H9 (cell line): Measurements from ENCODE around the gene EDA2R. TPM values are rescaled to one million over a fixed set of nuclear protein-coding genes. Genes with fewer than 3 reads are reported as not detected.

Experiments
- DNase-seq: peaks from one replicate; pipeline ENCODE4 v3.0.0-alpha.2; 2017
- H2AFZ ChIP-seq: one replicate; pipeline ENCODE4 v1.6.1; 2013; ENCODE audit warnings: mild to moderate bottlenecking, low read length, control low read depth, moderate library complexity
- H2AK5ac ChIP-seq: 2 replicates; pipeline ENCODE4 v1.6.1; 2013; ENCODE audit warnings: low read length, control low read depth, mixed read lengths; ENCODE audit not compliant: insufficient read length
- H2BK120ac ChIP-seq: one replicate; pipeline ENCODE4 v1.6.1; 2013; ENCODE audit warnings: low read depth, mild to moderate bottlenecking, low read length, control low read depth, inconsistent platforms; ENCODE audit not compliant: poor library complexity, severe bottlenecking
- H2BK12ac ChIP-seq: 2 replicates; pipeline ENCODE4 v1.6.1; 2013; ENCODE audit warnings: low read length, control low read depth, mixed read lengths, low read depth; ENCODE audit not compliant: insufficient read length
- H2BK15ac ChIP-seq: 2 replicates; pipeline ENCODE4 v1.6.1; 2013; ENCODE audit warnings: low read depth, low read length, control low read depth
- H2BK20ac ChIP-seq: one replicate; pipeline ENCODE4 v1.6.1; 2013; ENCODE audit warnings: low read depth, mild to moderate bottlenecking, low read length, control low read depth, inconsistent platforms; ENCODE audit not compliant: poor library complexity, severe bottlenecking
- H2BK5ac ChIP-seq: 2 replicates; pipeline ENCODE4 v1.6.1; 2013; ENCODE audit warnings: low read length, control low read depth, mixed read lengths; ENCODE audit not compliant: insufficient read length
- H3K14ac ChIP-seq: 2 replicates; pipeline ENCODE4 v1.6.1; 2013; ENCODE audit warnings: low read length, control low read depth; ENCODE audit not compliant: insufficient read depth
- H3K18ac ChIP-seq: 2 replicates; pipeline ENCODE4 v1.6.1; 2013; ENCODE audit warnings: low read depth, mild to moderate bottlenecking, mixed read lengths, low read length, control low read depth; ENCODE audit not compliant: insufficient read length
- H3K23ac ChIP-seq: 2 replicates; pipeline ENCODE4 v1.6.1; 2013; ENCODE audit warnings: low read length, control low read depth, mixed read lengths, low read depth; ENCODE audit not compliant: insufficient read length
- H3K23me2 ChIP-seq: 2 replicates; pipeline ENCODE4 v1.6.1; 2013; ENCODE audit warnings: low read depth, mild to moderate bottlenecking, mixed read lengths, low read length, control low read depth; ENCODE audit not compliant: insufficient read length, poor library complexity, severe bottlenecking
- H3K27ac ChIP-seq: 2 replicates; pipeline ENCODE4 v1.5.1; 2013; ENCODE audit warnings: low read length, control low read depth, mixed read lengths, low read depth; ENCODE audit not compliant: insufficient read length
- H3K27me3 ChIP-seq: 2 replicates; pipeline ENCODE4 v1.6.1; 2013; ENCODE audit warnings: low read length, control low read depth, inconsistent platforms; ENCODE audit not compliant: insufficient read depth
- H3K4ac ChIP-seq: 2 replicates; pipeline ENCODE4 v1.6.1; 2013; ENCODE audit warnings: low read depth, mild to moderate bottlenecking, control low read depth, inconsistent platforms, low read length, moderate library complexity
- H3K4me1 ChIP-seq: 2 replicates; pipeline ENCODE4 v1.6.1; 2013; ENCODE audit warnings: low read length, control low read depth, inconsistent platforms; ENCODE audit not compliant: insufficient read depth
- H3K4me2 ChIP-seq: 2 replicates; pipeline ENCODE4 v1.6.1; 2013; ENCODE audit warnings: low read length, control low read depth, mixed read lengths; ENCODE audit not compliant: insufficient read length, insufficient read depth
- H3K56ac ChIP-seq: 2 replicates; pipeline ENCODE4 v1.6.1; 2013; ENCODE audit warnings: low read depth, mild to moderate bottlenecking, mixed read lengths, low read length, control low read depth; ENCODE audit not compliant: insufficient read length
- H3K79me1 ChIP-seq: 2 replicates; pipeline ENCODE4 v1.6.1; 2013; ENCODE audit warnings: low read depth, mild to moderate bottlenecking, moderate library complexity, low read length, control low read depth, inconsistent platforms; ENCODE audit not compliant: insufficient read depth, poor library complexity, severe bottlenecking
- H3K79me2 ChIP-seq: 2 replicates; pipeline ENCODE4 v1.6.1; 2013; ENCODE audit warnings: low read length, control low read depth, inconsistent platforms; ENCODE audit not compliant: insufficient read depth
- H3K9ac ChIP-seq: 2 replicates; pipeline ENCODE4 v1.6.1; 2013; ENCODE audit warnings: low read length, control low read depth, mixed read lengths; ENCODE audit not compliant: insufficient read length; ENCODE audit errors: extremely low read depth
- H3K9me3 ChIP-seq: one replicate; pipeline ENCODE4 v1.6.1; 2013; ENCODE audit warnings: low read depth, low read length, inconsistent platforms; ENCODE audit not compliant: control insufficient read depth
- H3T11ph ChIP-seq: one replicate; pipeline ENCODE4 v1.6.1; 2013; ENCODE audit warnings: mild to moderate bottlenecking, low read length, control low read depth, inconsistent platforms
- H4K20me1 ChIP-seq: one replicate; pipeline ENCODE4 v1.6.1; 2013; ENCODE audit not compliant: control insufficient read depth, insufficient read length, insufficient read depth
- H4K5ac ChIP-seq: 2 replicates; pipeline ENCODE4 v1.6.1; 2013; ENCODE audit warnings: low read depth, mild to moderate bottlenecking, mixed read lengths, low read length, control low read depth; ENCODE audit not compliant: insufficient read length
- H4K8ac ChIP-seq: replicated peaks from 2 replicates; pipeline ENCODE4 v1.6.1; 2013; ENCODE audit warnings: low read length, control low read depth, mixed read lengths, low read depth; ENCODE audit not compliant: insufficient read length
- H4K91ac ChIP-seq: 2 replicates; pipeline ENCODE4 v1.6.1; 2013; ENCODE audit warnings: low read depth, mild to moderate bottlenecking, moderate library complexity, mixed read lengths, low read length, control low read depth; ENCODE audit not compliant: insufficient read length
- H3K27ac Mint-ChIP-seq, 3 experiments: 2 replicates in 2 of 3; 3 replicates in 1 of 3; pipeline ENCODE4 v1.8.0; 2020 to 2021; ENCODE audit warnings: mixed read lengths in 3 of 3, mild to moderate bottlenecking in 1 of 3, moderate library complexity in 1 of 3
- H3K27me3 Mint-ChIP-seq: 2 replicates; pipeline ENCODE4 v1.8.0; 2021; ENCODE audit warnings: low read depth, mild to moderate bottlenecking, moderate library complexity, mixed read lengths
- H3K36me3 Mint-ChIP-seq, 3 experiments: 2 replicates in 2 of 3; 3 replicates in 1 of 3; pipeline ENCODE4 v1.8.0; 2020 to 2021; ENCODE audit warnings: low read depth in 3 of 3, mixed read lengths in 3 of 3; ENCODE audit not compliant: insufficient read depth in 1 of 3
- H3K4me1 Mint-ChIP-seq, 2 experiments: 2 replicates each; pipeline ENCODE4 v1.8.0; 2020; ENCODE audit warnings: mixed read lengths in 2 of 2
- H3K4me3 Mint-ChIP-seq, 2 experiments: 2 replicates in 1 of 2; 3 replicates in 1 of 2; pipeline ENCODE4 v1.8.0; 2020 to 2021; ENCODE audit warnings: mild to moderate bottlenecking in 2 of 2, mixed read lengths in 2 of 2, moderate library complexity in 1 of 2
- H3K9me3 Mint-ChIP-seq, 2 experiments: 2 replicates in 1 of 2; 3 replicates in 1 of 2; pipeline ENCODE4 v1.8.0; 2020; ENCODE audit warnings: mild to moderate bottlenecking in 2 of 2, mixed read lengths in 2 of 2, moderate library complexity in 1 of 2
- WGBS: extraction: QIAGEN DNeasy Blood & Tissue Kit; methylation state at CpG from one replicate; pipeline ENCODE4 v1.1.7; 2013; ENCODE audit warnings: missing lambda C conversion rate, low lambda C conversion rate, mixed read lengths; ENCODE audit not compliant: insufficient read length; ENCODE audit errors: extremely low coverage; 5-methylcytosine and 5-hydroxymethylcytosine counted together
- total RNA-seq: library from RNA; stranded (reverse); gene quantifications from 2 replicates; pipeline ENCODE4 v1.2.1, GENCODE V29; 2021
- TF ChIP-seq, protein P1 (sequence below): fragments of 200-600 bp; sonication (generic); conservative IDR thresholded peaks from 3 replicates; pipeline ENCODE4 v1.8.0; 2021; ENCODE audit warnings: antibody characterized with exemption, mild to moderate bottlenecking

EDA2R gene
- total RNA-seq, 1 experiment from 2014 or later, result 6.6 TPM

DNA sequence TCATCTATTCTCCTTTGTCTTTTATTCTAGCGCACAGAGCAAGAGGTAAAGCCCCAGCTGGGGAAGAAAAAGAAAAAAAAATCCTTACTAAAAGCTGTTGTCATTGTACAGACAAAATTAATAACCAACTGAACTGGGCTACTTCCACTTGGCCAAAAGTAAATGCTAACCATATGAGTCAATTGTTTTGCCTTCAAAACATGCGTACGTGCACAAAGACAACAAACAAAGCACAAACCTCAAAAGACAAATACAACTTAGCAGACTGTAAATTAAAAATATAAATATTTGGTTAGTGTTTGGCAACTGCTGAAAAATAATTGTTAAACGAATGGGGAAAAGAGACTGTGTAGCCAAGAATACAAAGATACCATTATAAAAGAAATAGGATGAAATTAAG, 5.9 kb downstream of the EDA2R start:
- Histone ChIP-seq H4K8ac (no peak overlapping the region), H4K5ac (no peak overlapping the region), H3K4ac (no peak overlapping the region), H3K18ac (no peak overlapping the region), H2BK15ac (no peak overlapping the region), H3K23ac (no peak overlapping the region), H3K9ac (no peak overlapping the region), H3K27ac (no peak overlapping the region), H4K20me1 (no peaks in the 10 kb centered on the region), H2BK120ac (no peak overlapping the region), H2AFZ (no peak overlapping the region), H3K4me2 (no peak overlapping the region), H2BK5ac (no peak overlapping the region), H3K27me3 (no peaks in the 10 kb centered on the region), H3K79me2 (peaks cover 2% of the 10 kb centered on the region; the same call in 1 of the 2 replicates), H3K56ac (no peak overlapping the region), H3K23me2 (no peaks in the 10 kb centered on the region), H2AK5ac (no peak overlapping the region), H3K14ac (no peak overlapping the region), H3K79me1 (no peaks in the 10 kb centered on the region), H2BK20ac (no peak overlapping the region), H3K4me1 (no peaks in the 10 kb centered on the region; the same call in 1 of the 2 replicates), H2BK12ac (no peak overlapping the region), H4K91ac (no peak overlapping the region), H3T11ph (no peak overlapping the region), H3K9me3 (peaks cover 11% of the 10 kb centered on the region)
- H3K4me1 Mint-ChIP-seq, result peaks cover 10 to 18% of the 10 kb centered on the region in 2 experiments
- H3K36me3 Mint-ChIP-seq, result peaks cover 3 to 6% (median 4%) of the 10 kb centered on the region in 3 experiments; a peak in 4 of 7 replicates
- no peak overlapping the region for H3K27ac Mint-ChIP-seq
- TF ChIP-seq, protein P1, sequence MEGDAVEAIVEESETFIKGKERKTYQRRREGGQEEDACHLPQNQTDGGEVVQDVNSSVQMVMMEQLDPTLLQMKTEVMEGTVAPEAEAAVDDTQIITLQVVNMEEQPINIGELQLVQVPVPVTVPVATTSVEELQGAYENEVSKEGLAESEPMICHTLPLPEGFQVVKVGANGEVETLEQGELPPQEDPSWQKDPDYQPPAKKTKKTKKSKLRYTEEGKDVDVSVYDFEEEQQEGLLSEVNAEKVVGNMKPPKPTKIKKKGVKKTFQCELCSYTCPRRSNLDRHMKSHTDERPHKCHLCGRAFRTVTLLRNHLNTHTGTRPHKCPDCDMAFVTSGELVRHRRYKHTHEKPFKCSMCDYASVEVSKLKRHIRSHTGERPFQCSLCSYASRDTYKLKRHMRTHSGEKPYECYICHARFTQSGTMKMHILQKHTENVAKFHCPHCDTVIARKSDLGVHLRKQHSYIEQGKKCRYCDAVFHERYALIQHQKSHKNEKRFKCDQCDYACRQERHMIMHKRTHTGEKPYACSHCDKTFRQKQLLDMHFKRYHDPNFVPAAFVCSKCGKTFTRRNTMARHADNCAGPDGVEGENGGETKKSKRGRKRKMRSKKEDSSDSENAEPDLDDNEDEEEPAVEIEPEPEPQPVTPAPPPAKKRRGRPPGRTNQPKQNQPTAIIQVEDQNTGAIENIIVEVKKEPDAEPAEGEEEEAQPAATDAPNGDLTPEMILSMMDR, result no peak
- no CpG with 5 or more reads among the region's 4 CpGs for WGBS
- DNase-seq, result no peak
- H3K9me3 Mint-ChIP-seq, result peaks cover 82 to 85% of the 10 kb centered on the region in 2 experiments
- H3K27me3 Mint-ChIP-seq, result peaks cover 2% of the 10 kb centered on the region; the same call in 1 of the 2 replicates
- no peak overlapping the region for H3K4me3 Mint-ChIP-seq
